Measurements from ENCODE around the gene CYP20A1.
"Not testable (repeated sequence)": the region's sequence is repeated elsewhere in the genome, so short reads cannot be mapped to it uniquely, and the experiment has no call there.

Gene CYP20A1, protein sequence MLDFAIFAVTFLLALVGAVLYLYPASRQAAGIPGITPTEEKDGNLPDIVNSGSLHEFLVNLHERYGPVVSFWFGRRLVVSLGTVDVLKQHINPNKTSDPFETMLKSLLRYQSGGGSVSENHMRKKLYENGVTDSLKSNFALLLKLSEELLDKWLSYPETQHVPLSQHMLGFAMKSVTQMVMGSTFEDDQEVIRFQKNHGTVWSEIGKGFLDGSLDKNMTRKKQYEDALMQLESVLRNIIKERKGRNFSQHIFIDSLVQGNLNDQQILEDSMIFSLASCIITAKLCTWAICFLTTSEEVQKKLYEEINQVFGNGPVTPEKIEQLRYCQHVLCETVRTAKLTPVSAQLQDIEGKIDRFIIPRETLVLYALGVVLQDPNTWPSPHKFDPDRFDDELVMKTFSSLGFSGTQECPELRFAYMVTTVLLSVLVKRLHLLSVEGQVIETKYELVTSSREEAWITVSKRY

DNA sequence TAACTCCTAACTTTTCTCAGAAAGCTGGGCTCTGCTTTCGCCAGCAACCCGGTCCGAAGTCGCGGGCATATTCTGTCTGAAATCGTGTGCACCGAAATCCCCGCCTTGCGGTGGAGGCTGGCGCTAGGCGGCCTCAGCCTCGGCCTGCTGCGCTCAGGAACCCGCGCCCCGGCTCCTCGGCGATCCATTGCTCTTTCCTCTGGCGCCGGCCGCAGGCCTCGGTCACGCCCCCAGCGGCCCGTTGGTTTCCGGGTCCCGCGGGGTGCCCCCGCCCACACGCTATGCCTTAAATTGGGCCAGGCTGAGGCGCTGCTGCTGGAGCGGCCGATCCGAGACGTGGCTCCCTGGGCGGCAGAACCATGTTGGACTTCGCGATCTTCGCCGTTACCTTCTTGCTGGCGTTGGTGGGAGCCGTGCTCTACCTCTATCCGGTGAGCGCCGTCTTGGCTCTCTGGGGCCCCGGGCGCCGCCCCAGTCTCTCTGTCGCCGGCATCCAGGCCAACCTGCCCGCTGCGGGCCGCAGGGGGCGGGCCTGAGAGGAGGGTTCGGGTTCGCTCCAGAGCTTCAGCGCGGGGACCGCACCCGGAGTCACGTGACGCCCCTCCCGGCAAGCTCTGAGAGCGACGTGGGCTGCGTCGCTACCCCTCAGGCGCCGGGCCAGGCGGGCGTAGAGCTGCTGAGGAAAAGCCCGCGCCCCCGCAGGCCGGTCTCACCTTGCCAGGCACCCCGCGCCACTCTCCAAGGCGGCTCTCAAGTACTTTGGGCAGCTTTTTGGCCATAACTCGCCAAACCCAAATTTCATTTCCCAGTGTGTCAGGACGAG, at the start of gene CYP20A1:
Gene CYP20A1 (plus strand): TSS at position 315 of the 823 bp plus-strand sequence. CDS start 45 bp downstream, at position 360.
- DNase-seq (ENCODE audit: low spot score), result peak; percentile 95

DNA sequence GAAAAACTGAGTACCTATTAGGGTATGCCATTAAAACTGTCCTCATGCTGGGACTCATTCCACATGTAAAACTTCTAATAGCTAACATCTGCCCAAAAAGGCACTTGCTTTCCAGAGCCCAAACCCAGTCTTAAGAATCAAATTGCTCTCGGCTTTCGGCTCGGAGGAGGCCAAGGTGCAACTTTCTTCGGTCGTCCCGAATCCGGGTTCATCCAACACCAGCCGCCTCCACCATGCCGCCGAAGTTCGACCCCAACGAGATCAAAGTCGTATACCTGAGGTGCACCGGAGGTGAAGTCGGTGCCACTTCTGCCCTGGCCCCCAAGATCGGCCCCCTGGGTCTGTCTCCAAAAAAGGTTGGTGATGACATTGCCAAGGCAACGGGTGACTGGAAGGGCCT, 48.3 kb upstream of the CYP20A1 start:
- DNase-seq (ENCODE audit: low spot score), result not testable (repeated sequence)

DNA sequence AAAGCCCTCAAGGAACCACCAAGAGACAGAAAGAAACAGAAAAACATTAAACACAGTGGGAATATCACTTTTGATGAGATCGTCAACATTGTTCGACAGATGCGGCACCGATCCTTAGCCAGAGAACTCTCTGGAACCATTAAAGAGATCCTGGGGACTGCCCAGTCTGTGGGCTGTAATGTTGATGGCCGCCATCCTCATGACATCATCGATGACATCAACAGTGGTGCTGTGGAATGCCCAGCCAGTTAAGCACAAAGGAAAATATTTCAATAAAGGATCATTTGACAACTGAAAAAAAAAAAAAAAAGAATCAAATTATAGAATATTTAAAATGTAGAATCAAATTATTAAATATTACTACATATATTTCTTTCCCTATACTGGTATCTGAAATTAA, 47.8 kb upstream of the CYP20A1 start:
- not testable (repeated sequence) for DNase-seq (ENCODE audit: low spot score)

DNA sequence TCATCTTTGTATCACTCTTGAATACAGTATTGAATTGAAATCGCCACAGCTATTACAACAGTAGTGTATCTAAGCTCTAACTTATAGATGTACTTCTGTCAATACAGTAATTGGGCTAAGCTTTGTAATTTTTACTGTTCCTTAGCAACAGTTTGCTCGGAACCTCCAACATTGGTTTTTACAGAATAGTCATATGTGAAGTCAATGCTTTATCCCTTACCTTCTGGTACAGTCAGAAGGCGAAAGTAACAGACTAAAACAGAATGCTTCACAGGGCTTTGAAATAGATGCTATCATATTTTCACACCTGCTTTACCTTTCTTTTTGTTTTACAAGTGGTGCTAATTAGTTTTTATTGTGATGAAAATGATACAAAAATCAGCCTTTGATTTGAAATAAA, 46.9 kb upstream of the CYP20A1 start:
- DNase-seq (ENCODE audit: low spot score), result no peak

DNA sequence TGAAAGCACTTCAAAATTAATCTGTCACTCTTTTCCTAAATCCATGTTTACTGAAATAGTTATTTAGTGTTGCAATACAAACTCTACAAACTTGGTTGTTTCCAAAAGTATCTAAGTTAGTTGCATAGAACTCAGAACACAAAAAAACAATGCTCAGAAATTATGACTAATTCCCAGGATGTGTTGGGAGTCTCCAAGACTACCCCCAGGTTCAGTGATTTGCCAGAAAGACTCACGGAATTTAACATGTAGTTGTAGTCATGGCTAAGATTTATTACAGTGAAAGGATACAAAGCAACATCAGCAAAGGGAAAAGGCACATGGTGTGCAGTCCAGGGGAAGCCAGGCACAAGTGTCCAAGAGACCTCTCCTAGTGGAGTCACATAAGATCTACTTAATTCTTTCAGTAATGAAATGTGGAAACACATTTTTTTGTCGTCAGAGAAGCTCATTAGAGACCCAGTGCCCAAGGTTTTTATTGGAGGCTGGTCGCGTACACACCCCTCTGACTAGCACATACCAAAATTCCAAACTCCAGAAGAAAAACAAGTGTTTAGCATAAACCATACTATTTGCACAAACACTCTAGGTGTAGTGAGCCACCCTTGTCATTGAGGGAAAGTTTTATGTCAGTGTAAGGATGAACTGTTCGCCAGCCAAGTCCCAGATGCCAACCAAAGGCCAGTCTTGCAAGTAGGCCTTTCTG, 43.3 kb upstream of the CYP20A1 start:
- no peak for DNase-seq (ENCODE audit: low spot score)

DNA sequence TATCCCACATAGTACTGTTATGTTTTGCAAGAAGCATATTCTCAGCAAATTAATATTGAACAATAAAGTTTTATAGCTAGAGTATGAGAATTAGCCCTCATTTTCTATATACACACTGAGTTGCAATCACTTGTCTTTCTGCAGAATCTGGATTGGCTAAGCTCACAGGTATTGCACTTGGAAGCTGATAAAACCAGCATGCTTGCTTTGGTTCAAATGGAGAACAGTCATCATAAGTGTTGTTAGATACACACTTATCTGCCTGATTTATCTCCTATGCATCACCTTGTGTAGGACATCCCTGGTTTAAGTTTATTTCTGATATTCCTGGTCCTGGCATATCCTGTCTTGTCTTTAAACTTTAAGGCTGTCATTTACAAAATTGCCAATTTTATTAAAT, 38.0 kb upstream of the CYP20A1 start:
- DNase-seq (ENCODE audit: low spot score), result no peak

DNA sequence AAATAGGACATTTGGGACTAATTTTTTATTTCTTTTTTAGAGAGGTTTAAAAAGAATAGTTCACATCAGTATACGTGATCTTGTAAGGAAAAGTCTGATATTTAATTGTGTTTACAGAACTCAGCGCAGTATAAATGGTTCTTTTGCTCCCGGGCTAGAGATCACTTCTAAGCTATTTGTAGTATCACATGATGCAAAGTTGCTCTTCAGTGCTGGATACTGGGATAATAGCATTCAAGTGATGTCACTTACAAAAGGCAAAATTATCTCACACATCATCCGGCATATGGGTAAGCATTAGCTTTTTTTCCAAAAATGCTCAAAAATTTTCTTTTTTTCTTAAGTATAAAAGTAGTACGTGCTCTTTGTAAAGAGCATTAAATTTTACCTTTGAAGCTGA, 37.4 kb upstream of the CYP20A1 start:
- DNase-seq (ENCODE audit: low spot score), result no peak

DNA sequence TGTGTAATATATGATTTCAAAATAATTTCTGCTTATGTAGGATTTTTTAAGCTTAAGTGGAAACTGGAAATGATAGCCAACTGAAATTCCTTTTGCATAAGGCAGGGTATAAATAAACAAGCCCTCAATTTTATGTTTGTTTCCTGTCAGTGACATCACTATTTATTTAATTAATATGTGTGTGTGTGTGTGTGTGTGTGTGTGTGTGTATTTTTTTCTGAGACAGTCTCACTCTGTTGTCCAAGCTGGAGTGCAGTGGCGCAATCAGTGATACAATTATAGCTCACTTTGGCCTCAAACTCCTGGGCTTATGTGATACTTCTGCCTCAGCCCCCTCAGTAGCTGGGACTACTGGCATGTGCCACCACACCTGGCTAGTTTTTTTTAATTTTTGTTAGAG, 29.3 kb upstream of the CYP20A1 start:
- DNase-seq (ENCODE audit: low spot score), result no peak

DNA sequence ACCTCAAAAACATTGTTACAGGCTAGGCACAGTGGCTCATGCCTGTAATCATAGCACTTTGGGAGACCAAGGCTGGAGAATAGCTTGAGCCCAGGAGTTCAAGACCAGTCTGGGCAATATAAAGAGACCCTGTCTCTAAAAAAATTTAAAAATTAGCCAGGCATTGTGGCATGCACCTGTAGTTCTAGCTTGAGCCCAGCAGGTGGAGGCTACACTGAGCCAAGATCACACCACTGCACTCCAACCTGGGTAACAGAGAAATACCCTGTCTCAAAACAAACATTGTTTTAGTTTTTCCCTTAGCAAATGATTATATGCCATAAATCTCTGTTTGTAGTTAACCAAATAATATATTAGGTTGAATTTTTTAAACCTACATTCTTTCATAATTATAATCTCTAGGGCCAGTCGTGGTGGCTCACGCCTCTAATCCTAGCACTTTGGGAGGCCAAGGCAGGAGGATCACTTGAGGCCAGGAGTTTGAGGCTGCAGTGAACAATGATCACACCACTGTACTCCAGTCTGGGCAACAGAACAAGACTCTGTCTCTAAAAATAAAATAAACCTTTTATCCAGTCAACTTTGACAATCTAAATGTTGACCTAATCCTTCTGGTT, 13.3 kb upstream of the CYP20A1 start:
- DNase-seq (ENCODE audit: low spot score), result no peak

DNA sequence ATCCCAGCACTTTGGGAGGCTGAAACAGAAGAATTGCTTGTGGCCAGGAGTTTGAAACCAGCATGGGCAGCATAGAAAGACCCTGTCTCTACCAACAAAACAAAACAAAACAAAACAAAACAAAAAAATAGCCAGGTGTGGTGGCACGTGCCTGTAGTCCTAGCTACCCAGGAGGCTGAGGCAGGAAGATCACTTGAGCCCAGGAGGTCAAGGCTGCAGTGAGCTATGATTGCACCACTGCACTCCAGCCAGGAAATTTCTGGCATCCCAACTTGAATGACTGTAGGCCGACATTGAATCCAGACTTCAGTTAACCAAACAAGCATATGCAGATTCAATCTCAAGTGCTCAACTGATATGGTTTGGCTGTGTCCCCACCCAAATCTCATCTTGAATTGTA, 9.1 kb upstream of the CYP20A1 start:
- not testable (repeated sequence) for DNase-seq (ENCODE audit: low spot score)

DNA sequence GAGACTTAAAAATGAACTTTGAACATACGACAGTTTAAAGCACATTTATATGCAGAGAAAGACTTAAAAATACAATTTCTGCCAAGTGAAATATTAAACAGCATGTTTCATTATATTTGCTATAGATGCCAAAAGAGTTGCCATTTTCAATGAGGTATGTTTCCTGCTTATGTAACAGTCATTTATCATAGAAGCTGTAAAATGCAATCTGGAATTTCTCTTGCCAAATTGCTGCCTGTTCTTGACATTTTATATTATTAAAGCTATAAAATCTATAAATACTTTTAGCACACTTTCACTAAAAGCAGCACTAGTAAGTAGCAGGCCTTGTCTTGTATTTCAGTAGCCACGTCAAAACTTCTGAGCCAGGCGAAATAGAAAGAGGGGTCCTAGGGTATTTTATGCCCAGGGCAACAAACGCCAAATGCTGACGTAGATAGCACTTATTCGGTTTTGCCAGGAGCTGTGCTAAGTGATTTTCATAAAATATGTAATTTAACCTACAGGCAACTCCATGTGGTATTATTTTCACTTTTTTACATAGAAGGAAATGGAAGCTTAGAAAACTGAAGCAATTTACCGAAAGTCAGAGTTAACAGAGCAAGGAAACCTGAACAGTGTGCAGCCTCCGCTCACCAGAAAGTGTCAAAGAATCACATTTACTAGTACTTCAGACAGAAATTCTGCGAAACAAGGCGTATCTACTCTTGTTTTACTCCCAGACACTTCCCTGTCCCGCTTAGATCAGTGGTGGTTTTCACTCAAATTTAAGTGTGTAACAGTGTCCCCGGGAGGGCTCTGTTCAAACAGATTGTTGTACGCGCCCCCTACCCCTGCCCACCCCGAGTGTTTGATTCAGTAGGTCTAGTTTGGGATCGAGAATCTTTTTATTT, 1.2 kb upstream of the CYP20A1 start:
- DNase-seq (ENCODE audit: low spot score), result peak; percentile 29

DNA sequence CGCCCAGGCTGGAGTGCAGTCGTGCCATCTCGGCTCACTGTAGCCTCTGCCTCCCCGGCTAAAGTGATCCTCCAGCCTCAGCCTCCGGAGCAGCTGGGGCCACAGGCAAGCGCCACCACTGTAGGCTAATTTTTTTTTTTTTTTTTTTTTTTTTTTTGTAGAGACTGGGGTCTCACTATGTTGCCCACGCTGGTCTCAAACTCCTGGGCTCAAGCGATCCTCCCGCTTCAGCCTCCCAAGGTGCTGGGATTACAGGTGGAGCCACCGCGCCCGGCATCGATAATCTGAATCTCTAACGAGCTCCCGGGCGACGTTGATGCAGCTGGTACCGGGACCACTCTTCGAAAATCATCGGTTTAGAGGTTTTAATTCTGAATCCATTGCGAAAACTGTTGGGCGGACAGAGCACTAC, 520 bp upstream of the CYP20A1 start:
- DNase-seq (ENCODE audit: low spot score), result no peak

DNA sequence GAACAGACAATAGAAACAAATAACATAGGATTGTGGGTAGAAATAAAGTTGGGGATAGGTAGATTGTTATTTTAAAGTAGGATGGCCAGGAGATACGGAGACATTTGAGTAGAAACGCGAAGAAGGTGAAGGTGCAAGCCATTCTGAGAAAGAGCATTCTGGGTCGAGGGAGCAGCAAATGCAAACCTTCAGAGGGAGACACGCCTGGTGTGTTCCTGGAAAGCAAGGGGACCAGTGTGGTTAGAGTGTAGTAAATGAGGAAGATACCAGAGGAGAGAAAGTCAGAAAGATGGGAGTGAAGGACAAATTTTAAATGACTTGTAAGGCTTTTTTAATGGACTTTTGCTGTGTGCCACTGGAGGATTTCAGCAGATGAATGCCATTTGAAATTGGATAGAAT, 1.7 kb downstream of the CYP20A1 start:
- no peak for DNase-seq (ENCODE audit: low spot score)

DNA sequence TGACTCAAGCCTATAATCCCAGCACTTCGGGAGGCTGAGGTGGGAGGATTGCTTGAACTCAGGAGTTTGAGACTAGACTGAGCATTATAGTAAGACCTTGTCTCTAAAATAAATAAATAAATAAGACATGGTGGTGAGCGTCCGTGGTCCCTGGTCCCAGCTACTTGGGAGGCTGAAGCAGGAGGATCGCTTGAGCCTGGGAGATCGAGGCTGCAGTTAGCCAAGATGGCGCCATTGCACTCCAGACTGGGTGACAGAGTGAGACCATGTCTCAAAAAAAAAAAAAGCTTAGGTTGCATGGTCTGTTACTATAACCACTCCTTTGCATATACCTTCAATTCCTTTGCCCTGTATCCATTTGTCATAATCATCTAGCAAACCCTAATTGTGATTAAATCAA, 3.7 kb downstream of the CYP20A1 start:
- no peak for DNase-seq (ENCODE audit: low spot score)

DNA sequence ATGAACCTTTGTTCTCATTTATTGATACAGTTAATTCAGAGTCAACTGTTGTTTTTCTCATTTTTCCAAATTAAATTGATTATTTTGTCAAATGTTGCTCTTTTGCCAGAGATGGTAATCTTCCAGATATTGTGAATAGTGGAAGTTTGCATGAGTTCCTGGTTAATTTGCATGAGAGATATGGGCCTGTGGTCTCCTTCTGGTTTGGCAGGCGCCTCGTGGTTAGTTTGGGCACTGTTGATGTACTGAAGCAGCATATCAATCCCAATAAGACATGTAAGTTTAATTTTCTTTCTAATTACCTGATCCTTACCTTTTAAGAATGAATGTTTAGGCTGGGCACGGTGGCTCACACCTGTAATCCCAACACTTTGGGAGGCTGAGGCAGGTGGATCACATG, 7.8 kb downstream of the CYP20A1 start:
- no peak for DNase-seq (ENCODE audit: low spot score)

DNA sequence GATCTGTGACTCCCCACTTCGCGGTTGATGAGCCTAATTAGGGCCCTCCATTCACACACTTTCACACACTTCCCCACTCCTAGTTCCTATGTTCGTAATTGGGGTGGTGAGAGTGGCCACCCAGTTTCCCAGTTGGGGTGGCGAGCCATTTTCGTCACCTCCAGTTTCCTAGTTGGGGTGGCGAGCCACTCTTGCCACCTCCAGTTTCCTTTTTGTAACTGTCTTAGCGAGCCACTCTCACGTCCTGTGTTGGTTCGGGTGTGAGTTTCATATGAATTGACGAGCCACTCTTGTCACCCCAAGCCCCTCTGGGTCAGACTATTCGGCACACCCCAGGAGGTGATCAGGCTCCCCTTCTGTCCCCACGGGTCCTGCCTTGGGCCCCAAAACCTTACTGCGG, 14.0 kb downstream of the CYP20A1 start:
- no peak for DNase-seq (ENCODE audit: low spot score)

DNA sequence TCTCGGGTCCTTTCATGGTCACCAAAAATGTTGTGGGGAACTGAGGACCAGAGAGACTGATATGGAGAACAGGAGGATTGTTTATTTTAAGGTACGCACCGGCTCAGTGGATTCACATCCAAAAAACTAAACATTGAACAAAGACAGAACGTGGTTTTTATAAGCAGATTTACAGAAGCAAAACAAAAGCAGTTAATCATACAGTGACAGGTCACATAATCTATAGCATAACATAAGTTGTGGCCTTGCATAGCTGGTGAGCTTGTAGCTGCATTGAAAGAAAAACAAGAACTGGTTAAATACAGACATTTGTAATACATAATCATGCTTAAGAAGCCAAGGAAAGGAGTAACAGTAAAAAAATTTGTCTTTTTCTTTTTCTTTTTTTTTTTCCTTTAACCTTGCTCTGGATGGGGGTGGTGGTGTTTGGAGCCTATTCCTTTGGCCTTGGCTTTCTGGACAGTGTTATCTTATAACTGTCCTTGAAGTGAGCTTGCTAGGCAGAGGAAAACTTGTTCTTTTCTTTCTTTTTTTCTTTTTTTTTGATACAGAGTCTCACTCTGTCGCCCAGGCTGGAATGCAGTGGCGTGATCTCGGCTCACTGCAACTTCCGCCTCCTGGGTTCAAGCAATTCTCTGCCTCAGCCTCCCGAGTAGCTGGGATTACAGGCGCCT, 14.7 kb downstream of the CYP20A1 start:
- not testable (repeated sequence) for DNase-seq (ENCODE audit: low spot score)

DNA sequence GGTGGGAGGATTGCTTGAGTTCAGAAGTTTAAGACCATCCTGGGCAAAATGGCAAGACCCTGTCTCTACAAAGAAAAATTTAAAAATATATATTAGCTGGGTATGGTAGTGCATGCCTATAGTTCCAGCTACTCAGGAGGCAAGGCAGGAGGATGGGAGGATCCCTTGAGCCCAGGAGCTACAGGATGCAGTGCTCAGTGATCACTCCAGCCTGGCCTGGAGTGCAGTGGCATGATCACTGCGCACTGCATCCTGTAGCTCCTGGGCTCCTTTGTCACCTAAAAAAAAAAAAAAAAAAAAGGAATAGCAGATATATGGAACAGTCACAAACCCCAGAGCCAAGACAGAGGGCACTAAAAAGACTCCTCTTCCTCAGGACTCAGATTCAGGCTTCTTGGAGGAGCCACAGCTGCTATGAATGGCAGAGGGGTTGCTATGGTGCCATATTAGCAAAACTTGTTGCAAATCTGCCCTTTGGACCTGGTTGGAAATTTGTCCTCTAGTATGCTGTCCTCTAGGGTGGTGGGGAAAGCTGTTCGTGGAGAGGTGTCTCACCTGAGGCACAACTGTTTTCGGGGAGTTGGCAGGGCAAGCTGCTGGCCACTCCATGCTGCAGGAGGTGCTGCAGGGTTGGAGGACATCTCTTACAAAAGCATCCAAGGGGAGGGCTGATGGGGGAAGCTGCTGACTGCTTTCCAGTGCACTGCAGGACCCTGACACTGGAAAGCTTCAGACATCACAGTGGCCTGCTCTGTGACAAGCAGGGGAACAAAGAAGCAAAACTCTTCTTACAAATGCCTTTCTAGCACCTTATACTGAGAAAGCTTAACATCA, 22.7 kb downstream of the CYP20A1 start:
- no peak for DNase-seq (ENCODE audit: low spot score)

DNA sequence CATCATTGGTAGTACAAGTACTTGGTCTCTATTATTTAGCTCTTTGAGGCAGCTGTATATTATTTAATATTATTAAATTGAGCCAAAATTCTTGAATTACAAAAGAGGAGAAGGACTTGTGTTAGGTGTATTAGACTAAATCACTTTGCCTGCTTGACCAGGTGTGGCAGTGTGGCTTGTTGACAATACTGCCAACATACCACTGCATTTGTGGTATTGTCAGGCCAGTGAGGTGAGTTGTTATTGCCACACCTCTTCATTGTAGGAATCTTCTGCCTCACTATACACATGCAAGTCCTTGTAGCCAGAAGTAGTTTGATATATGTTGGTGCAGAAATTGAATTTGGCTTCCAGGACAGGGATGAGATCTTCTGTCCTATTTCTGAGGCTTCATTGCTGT, 40.5 kb downstream of the CYP20A1 start:
- DNase-seq (ENCODE audit: low spot score), result no peak

All from putamen (tissue), 1 donor.